ENCODE results near the gene C4BPA.

- TF ChIP-seq SUZ12 (IDR thresholded peaks at IDR 0.05; ENCODE audit: extremely low read depth, insufficient read depth, insufficient read length) (no peak), YY1 (IDR thresholded peaks at IDR 0.05; ENCODE audit: insufficient read depth, insufficient read length) (no peak)
Observed at GRCh38 chr1:207155028-207155427, 51.0 kb downstream of the C4BPA start.
